Left lung (tissue), 10 donors: ENCODE measurements around the gene RAB31. TPM values are rescaled to one million over a fixed set of nuclear protein-coding genes. Genes with fewer than 3 reads are reported as not detected.

Experiments
- ATAC-seq: fragments of 200-7000 bp; cut with Tn5 transposase; one replicate; pipeline ENCODE4 v1.9.1; 2020; ENCODE audit warnings: moderate library complexity
- DNase-seq, 4 donors: peaks; one replicate each; pipeline ENCODE4 v3.0.0-alpha.2; 2013 to 2020
- H3K27ac ChIP-seq, 2 donors: fragments of 200-600 bp; sonication (generic) in 1 of 2; one replicate each; pipeline versions ENCODE4 v1.5.0 to v1.8.0; 2020 to 2021
- H3K27me3 ChIP-seq, 2 donors: fragments of 200-600 bp; sonication (generic) in 1 of 2; one replicate each; pipeline versions ENCODE4 v1.5.0 to v1.8.0; 2020 to 2021
- H3K36me3 ChIP-seq, 2 donors: fragments of 200-600 bp; sonication (generic) in 1 of 2; one replicate each; pipeline versions ENCODE4 v1.5.0 to v1.8.0; 2020 to 2021
- H3K4me1 ChIP-seq, 2 donors: fragments of 200-600 bp; one replicate each; pipeline ENCODE4 v1.8.0; 2021
- H3K4me3 ChIP-seq, 2 donors: fragments of 200-600 bp; sonication (generic) in 1 of 2; one replicate each; pipeline versions ENCODE4 v1.5.0 to v1.8.0; 2020 to 2021; ENCODE audit warnings: mild to moderate bottlenecking in 1 of 2
- H3K9me3 ChIP-seq, 2 donors: fragments of 200-600 bp; sonication (generic) in 1 of 2; one replicate each; pipeline versions ENCODE4 v1.5.0 to v1.8.0; 2020 to 2021
- intact Hi-C, 2 donors: fragments of 100-400 bp; cut with DNase I; formaldehyde crosslinking; loops; one replicate each; pipeline versions ENCODE4 v1.11.2 to v1.14.2; 2022
- polyA plus RNA-seq, 6 donors: library from polyadenylated mRNA; unstranded; fragments of 120-200 nt; gene quantifications; one replicate each; pipeline ENCODE4 v1.2.1, GENCODE V29; 2013; ENCODE audit not compliant: insufficient read length in 6 of 6
- total RNA-seq, 2 donors: library from RNA; stranded (reverse); fragmentation: NEBNext Ultra II Directional; extraction: Animal tissue kit (Norgen Biotek cat#: 25700); gene quantifications; one replicate each; pipeline ENCODE4 v1.2.1, GENCODE V29; 2021
- TF ChIP-seq, protein P1 (sequence below), 2 donors: fragments of 200-600 bp; sonication (generic) in 1 of 2; IDR thresholded peaks; one replicate each; pipeline versions ENCODE4 v1.5.0 to v1.8.0; 2021; ENCODE audit warnings: antibody characterized with exemption in 2 of 2
- donor health status: DM: no; HTN: yes; CAD: no.
- donor health status: DM: no; HTN: no; CAD: no.

The RAB31 gene
- total and polyA plus RNA-seq, 8 donors: 30.3 to 135 (median 37.3) TPM

DNA sequence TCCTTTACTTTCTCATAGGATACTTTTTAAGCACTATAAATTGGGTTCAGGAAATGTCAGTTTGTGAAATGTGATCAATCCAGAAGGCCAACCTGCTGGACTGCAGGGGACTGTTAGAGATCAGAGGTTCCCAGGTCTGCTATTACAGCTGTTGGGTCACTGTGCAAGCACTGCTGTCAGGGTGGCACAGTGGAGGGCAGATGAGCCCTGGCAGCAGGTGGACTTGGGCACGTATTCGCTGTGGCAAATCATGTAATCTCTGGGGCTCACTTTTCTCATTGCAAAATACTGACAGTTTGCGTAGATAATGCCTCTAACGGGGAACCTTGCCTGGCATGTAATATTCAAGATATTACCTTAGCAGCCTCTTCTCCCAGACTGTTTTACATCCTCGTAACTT lies 18.1 kb downstream of the RAB31 start:
- TF ChIP-seq, protein P1, sequence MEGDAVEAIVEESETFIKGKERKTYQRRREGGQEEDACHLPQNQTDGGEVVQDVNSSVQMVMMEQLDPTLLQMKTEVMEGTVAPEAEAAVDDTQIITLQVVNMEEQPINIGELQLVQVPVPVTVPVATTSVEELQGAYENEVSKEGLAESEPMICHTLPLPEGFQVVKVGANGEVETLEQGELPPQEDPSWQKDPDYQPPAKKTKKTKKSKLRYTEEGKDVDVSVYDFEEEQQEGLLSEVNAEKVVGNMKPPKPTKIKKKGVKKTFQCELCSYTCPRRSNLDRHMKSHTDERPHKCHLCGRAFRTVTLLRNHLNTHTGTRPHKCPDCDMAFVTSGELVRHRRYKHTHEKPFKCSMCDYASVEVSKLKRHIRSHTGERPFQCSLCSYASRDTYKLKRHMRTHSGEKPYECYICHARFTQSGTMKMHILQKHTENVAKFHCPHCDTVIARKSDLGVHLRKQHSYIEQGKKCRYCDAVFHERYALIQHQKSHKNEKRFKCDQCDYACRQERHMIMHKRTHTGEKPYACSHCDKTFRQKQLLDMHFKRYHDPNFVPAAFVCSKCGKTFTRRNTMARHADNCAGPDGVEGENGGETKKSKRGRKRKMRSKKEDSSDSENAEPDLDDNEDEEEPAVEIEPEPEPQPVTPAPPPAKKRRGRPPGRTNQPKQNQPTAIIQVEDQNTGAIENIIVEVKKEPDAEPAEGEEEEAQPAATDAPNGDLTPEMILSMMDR (IDR thresholded peaks at IDR 0.05): no peak
- H3K4me3 ChIP-seq: no peak overlapping the region
- peak overlapping the region in 1 of 2 donors; percentile 13 for H3K27ac ChIP-seq
- DNase-seq: no peak
- peaks cover 0 to 18% of the 10 kb centered on the region in 2 donors for H3K36me3 ChIP-seq
- no peak for ATAC-seq
- H3K4me1 ChIP-seq: peaks cover 0 to 2% of the 10 kb centered on the region in 2 donors
- intact Hi-C loops: no loop called here
- H3K9me3 ChIP-seq: no peaks in the 10 kb centered on the region
- H3K27me3 ChIP-seq: no peaks in the 10 kb centered on the region

DNA sequence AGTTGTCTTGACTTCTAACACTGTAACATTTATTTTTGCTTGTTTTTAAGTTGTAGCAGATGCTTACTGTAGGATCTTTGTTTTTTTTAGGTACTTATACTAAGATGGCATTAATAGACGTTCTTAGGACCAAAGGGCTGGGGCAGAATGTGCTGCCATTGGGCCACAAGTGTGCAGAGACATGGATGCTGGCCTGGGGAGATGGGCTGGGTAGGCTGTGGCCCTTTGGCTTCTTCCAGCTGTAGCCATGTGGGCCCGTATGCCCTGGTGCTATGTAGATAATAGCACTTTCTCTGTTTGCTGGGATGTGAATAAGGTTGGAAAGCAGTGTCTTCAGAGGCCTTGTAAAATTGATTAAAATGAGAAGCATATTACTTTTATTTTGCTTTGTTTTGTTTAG lies 18.8 kb downstream of the RAB31 start:
- peaks cover 0 to 3% of the 10 kb centered on the region in 2 donors for H3K4me1 ChIP-seq
- H3K4me3 ChIP-seq: no peak overlapping the region
- H3K36me3 ChIP-seq: peaks cover 0 to 23% of the 10 kb centered on the region in 2 donors
- H3K9me3 ChIP-seq: no peaks in the 10 kb centered on the region
- no peak for DNase-seq
- H3K27me3 ChIP-seq: no peaks in the 10 kb centered on the region
- intact Hi-C loops: no loop called here
- ATAC-seq: no peak
- TF ChIP-seq, protein P1 (IDR thresholded peaks at IDR 0.05): no peak
- H3K27ac ChIP-seq: no peak overlapping the region

DNA sequence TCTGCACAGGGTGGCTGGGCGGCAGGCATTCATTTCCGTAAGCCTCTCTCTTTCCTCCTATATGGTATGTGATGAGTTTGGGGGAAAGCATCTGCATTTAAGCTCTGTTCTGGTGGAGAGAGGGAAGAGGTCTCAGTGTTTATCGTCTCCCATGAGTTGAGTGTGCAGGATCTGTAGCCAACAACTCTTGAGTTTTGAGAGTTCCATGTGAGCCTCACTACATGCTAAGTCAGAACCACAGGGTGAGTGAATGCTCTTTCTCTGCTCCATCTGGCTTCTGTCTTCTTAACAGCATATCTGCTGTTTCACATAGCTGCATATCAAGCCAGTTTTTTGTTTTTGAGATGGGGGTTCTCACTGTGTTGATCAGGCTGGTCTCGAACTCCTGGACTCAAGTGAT lies 22.7 kb downstream of the RAB31 start:
- intact Hi-C loops: no loop called here
- no peaks in the 10 kb centered on the region for H3K27me3 ChIP-seq
- DNase-seq (no peak), ATAC-seq (no peak)
- TF ChIP-seq, protein P1 (IDR thresholded peaks at IDR 0.05): no peak
- H3K4me3 ChIP-seq: no peak overlapping the region
- H3K36me3 ChIP-seq: peaks cover 0 to 19% of the 10 kb centered on the region in 2 donors
- no peak overlapping the region for H3K27ac ChIP-seq
- H3K4me1 ChIP-seq: peaks cover 0 to 28% of the 10 kb centered on the region in 2 donors
- H3K9me3 ChIP-seq: no peaks in the 10 kb centered on the region

DNA sequence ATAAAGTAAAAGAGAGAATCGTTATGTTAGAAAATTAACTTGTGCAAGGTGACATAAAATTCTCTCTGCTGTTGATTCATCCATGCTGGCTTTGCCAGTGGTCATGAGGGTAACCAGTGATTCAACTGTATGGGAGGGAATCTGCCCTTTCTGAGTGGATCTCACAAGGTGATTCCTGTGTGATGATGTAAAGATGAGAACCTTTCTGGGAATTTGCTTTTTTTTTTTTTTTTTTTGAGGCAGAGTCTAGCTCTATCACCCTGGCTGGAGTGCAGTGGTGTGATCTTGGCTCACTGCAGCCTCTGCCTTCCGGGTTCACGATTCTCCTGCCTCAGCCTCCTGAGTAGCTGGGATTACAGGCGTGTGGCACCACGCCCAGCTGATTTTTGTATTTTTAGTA lies 23.3 kb downstream of the RAB31 start:
- intact Hi-C loops: no loop called here
- peaks cover 0 to 34% of the 10 kb centered on the region in 2 donors for H3K4me1 ChIP-seq
- DNase-seq (no peak), ATAC-seq (no peak)
- H3K27ac ChIP-seq: no peak overlapping the region
- H3K27me3 ChIP-seq: no peaks in the 10 kb centered on the region
- H3K36me3 ChIP-seq: peaks cover 0 to 19% of the 10 kb centered on the region in 2 donors
- H3K9me3 ChIP-seq: no peaks in the 10 kb centered on the region
- TF ChIP-seq, protein P1 (IDR thresholded peaks at IDR 0.05): no peak
- H3K4me3 ChIP-seq: no peak overlapping the region

DNA sequence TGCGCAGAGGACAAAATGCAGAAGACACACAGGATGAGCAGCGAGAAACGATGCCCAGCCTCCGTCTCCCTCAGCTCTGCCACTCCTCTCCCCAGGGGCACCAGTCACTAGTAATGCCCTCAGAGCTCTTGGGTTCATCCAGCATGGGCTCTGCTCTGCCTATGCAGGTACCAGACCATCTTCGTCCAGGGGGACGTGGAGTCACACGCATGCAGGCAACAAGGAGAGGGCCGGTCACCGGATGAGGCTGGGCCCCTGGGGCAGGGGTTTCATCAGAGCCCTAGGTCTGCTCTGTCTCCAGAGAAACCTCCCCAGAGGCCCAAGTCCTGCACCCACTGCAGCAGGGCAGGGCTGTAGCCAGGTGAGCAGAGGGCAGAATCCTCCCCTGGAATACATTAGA lies 23.9 kb downstream of the RAB31 start:
- peaks cover 0 to 19% of the 10 kb centered on the region in 2 donors for H3K36me3 ChIP-seq
- intact Hi-C loops: no loop called here
- no peak overlapping the region for H3K4me3 ChIP-seq
- TF ChIP-seq, protein P1 (IDR thresholded peaks at IDR 0.05): no peak
- peaks cover 0 to 40% of the 10 kb centered on the region in 2 donors for H3K4me1 ChIP-seq
- H3K9me3 ChIP-seq: no peaks in the 10 kb centered on the region
- no peak overlapping the region for H3K27ac ChIP-seq
- no peak for ATAC-seq
- no peaks in the 10 kb centered on the region for H3K27me3 ChIP-seq
- no peak for DNase-seq
